Stimulated activated CD4-positive, alpha-beta T cell treated with anti-CD3 and anti-CD28 coated beads, Interleukin-12 subunit alpha, Interleukin-12 subunit beta, amount 100 ng/mL, for 24 hours (primary cell): ENCODE results near the gene CUTC.

Source experiments
- DNase-seq, 2 experiments: peaks; one replicate each; pipeline ENCODE4 v3.0.0-alpha.2; 2020; ENCODE audit warnings: low read depth in 2 of 2

Gene CUTC

DNA sequence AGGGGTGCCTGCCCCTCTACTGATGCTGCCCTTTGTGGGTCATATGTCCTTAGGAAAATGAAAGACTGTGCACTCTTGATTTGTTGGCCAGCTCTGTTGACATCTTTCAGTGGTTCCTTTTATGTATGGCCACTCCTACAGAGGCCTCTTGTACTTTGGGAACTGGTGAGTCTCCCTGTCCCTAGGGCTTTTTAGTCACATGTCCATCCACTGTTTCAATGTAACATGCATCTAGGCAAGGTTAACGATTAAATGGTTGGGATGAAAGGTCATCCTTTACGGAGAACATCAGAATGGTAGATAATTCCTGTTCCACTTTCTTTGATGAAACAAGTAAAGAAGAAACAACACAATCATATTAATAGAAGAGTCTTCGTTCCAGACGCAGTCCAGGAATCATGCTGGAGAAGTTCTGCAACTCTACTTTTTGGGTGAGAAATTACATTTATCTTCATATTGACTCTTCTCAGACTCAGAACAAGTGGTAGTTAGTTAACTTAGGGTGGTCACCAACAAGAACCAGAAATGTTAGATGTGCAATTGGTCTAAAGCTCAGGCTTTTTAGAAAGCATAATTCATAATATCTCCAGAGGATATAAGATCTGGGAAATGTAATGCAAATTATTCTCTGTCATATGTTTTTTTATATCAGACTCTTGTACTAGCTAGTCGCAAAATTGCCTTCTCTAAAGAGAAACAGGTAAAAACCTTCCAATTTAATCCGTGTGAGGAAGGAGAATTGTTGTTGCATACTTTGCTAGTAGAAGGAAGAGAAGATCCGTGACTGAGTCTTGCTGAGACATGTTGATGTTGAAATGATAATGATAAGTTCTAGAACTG is 50.6 kb downstream of the CUTC start, which contains the start of gene ABCC2:
Gene ABCC2 (plus strand): TSS at position 194 of the 840 bp plus-strand sequence. CDS start 205 bp downstream, at position 399.
- DNase-seq = no peak

DNA sequence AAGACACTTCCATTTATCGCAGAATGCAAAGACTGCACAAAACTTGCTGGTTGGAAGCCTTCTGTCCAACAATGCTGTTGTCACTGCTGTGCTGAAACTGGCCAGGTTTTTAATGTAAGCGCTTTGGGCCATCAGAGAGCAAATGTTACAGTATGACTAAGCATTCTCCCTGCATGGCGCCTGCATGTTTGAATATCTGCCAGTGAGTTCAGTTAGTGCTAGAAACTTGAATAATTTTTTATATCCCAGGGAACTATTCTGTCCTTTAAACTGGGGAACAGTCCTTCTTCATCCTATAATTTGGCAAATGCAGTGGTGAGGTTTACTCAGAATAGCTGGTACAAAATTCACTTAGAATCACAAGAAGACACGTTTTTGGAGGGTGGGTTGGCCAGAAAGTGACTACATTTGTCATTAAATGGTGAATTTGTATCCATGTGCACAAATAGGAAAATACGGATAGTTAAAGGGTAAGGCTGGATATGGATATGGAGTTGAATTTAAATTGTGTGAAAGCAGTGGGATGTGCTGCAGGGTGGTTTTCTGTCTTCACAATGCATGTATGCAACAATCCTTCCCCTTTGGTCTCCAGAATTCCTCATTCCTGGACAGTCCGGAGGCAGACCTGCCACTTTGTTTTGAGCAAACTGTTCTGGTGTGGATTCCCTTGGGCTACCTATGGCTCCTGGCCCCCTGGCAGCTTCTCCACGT is 52.1 kb downstream of the CUTC start:
- DNase-seq = no peak

DNA sequence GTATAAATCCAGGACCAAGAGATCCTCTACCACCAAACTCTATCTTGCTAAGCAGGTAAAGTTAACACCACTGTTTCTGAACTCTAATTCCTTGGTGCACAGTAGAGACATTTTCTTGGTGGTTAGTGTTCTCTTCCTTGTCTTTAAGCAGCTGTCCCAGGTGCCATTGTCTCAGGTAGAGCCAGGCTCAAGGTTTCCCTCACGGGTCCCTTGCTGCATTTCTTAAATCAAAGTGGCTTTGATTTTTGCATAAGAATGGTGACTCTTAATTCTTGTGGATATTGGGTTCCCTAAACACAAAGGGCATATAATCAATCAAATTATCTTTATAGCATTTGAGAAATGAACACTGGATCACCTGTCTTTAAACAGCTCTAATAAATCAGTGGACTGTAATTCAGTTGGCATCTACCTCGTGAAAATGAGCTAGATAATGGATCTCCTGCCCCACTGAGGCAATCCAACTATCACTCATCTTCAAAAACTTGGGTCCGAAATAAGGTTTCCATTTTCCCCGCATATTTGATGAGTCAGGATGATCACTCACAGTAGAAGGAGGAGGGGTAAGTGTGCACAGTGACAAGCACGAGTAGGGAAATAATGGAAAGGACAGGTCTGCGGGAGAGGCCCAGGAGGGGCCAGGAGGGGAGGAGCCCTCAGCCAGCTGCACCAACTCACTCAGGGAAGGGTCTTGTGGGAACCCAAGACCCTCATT is 52.9 kb downstream of the CUTC start:
- DNase-seq = no peak

DNA sequence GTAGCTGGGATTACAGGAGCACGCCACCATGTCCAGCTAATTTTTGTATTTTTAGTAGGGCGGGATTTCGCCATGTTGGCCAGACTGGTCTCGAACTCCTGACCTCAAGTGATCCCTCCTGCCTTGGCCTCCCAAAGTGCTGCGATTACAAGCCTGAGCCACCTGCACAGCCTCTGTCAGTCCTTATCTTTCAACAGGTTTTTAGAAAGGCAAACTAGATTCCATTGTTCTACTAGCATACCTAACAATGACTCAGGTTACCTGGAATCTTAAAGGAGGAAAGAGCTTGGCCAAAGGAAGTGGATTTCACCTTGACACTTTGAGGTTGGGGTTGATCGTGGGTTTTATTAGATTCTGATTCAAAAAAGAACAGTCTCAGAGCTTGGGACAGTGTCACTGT is 53.6 kb downstream of the CUTC start:
- no peak for DNase-seq

DNA sequence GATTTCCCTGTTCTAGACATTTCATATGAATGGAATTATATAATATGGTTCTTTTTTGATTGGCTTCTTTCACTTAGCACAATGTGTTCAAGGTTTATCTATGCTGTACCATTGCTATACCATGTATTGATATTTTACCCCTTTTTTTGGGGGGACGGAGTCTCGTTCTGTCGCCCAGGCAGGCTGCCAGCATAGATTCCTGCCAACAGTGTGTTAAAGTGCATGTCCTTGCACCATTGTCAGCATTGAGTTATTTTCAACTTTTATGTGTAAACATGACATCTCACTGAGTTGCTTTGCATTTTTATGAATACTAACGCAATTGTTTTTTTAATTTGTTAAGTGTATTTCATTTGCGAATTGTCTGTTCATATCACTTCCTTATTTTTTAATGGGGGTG is 55.3 kb downstream of the CUTC start:
- no peak for DNase-seq

DNA sequence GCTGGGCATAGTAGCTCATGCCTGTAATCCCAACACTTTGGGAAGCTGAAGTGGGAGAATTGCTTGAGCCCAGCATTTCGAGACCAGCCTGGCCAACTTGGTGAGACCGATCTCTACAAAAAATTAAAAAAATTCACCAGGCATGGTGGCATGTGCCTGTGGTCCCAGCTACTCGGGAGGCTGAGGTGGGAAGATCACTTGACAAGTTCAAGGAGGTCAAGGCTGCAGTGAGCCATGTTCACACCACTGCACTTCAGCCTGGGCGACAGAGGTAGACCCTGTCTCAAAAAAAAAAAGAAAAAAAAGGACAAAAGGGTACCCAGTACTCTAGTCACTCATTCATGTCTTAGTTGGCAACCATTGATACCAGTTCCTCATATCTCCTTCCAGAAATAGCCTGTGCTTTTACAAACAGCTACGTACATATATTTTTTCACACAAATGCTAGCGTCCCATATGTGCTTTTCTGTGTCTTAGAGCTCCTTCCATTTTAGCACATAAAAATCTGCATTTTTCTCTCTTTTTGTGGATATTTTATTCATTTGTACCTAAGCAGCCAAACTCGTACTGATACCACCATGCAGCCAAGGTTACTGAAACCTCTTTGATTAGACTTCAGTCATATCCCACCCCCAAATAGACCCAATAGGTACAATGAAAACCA is 55.9 kb downstream of the CUTC start:
- no peak for DNase-seq

DNA sequence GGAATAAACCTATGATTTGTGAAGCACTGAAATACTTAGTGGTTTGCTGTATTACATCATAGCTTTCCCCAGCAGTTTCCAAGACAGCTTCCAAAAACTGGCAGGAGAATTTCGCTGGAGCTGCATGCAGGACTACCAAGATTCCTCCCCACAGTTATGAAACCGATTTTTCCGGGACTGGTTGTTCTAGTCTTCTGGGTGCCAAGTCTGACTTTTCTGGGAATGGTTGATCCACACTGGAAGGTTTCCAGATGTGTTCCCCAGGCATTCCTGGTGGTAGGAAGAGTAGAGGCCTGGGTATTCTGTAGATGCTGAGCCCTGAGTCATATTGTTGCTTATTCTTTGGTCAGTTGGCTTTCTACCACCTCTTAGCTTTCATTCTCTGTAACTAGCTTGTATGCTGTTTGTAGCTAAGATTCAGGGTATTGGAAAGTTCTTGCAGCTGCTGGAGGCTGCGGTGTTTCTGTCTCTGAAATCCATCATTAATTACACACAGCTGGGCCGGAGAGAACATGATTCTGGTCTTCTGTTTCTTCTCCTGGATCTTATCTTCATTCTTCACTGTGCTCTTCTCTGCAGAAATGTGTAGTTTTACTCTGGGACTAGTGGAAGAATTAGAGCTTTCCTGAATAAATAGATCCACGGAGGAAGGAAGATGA is 56.7 kb downstream of the CUTC start:
- DNase-seq = no peak

DNA sequence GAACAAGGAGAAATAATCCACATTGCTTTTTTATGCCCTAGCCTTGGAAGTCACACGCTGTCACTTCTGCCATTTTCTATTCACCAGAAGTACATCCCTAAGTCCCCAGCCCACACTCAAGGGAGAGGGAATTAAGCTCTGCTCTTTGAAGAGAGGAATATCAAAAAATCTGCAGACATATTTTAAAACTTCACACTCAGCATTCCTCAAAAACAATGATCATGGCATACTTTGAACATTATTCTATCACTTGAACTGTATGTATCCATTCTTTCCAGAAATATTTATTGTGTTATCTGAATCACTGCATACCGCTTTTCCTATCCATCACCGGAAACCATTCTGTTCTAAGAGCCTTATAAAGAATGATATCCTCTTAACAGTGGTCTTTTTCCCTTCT is 59.8 kb downstream of the CUTC start:
- no peak for DNase-seq

DNA sequence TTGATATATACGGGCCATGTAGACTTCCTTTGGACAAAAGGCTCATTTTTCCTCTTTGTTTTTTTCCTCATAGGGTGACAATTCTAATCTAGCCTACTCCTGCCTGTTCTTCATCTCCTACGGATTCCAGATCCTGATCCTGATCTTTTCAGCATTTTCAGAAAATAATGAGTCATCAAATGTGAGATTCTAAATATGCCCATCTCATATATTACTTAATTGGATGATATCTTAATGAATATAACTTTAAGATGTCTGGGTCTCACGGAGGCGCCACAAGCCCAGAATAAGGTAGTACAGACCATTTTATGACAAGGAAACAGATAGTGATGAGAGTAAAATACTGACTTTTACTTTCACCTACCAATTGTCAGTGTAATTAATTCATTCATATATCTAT is 61.8 kb downstream of the CUTC start:
- DNase-seq = no peak

DNA sequence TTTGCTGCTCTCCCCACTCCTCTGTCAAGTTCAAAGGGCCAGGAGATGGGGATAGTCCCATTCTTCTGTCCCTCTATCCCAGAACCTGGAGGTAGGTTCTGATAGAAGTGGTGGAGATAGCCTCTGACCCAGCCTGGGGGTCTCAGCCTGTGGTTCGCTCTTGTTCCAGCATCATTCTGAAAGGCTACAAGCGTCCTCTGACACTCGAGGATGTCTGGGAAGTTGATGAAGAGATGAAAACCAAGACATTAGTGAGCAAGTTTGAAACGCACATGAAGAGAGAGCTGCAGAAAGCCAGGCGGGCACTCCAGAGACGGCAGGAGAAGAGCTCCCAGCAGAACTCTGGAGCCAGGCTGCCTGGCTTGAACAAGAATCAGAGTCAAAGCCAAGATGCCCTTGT is 64.9 kb downstream of the CUTC start:
- DNase-seq = no peak

DNA sequence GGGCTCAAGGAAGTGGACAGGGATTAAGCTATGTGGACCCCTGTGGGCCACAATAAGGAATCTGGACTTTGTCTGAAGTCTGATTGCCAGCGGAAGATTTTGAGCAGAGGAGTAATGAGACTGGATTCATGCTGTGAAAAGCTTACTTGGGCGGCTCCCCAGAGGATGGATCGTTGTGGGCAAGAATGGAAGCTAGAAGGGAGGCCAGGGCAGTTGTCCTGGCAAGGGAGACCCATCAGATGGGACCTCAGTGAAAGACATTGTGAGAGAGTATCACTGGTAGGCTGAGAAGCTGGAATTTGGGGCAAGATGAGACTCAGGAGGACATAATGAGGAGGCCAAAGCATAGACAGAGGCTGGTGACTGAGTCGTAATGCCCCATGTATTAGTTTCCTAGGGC is 66.0 kb downstream of the CUTC start:
- DNase-seq = no peak

DNA sequence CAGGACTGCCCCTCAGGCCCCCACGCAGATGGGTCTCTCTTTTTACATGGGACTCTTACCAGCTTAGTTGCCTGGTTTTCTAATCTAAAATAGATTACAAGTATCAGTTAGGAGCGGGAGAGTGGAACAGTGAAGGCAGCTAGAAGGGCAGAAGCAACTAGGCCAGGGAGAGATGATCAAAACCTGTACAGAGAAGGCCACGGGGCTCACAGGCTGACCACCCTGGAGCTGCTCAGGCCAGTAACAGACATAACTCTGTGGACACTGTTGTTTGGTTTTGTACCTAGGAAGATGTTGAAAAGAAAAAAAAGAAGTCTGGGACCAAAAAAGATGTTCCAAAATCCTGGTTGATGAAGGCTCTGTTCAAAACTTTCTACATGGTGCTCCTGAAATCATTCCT is 66.9 kb downstream of the CUTC start:
- DNase-seq = no peak

DNA sequence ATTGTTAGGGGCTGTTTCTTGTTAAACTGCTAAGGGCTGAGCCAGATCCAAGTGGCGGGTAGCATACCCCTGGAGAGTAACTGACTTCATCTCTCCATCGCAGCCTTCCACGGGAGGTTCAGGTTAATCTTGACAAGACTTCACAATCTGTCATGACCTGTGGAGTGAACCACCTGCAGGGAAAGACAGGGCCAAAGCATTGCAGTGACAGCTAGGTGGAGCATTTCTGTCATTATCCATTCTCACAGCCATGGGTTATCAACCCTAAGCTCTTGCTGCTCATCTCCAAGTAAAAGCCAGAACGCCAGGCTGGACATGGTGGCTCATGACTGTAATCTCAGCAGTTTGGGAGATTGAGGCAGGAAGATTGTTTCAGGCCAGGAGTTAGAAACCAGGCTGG is 67.6 kb downstream of the CUTC start:
- no peak for DNase-seq

DNA sequence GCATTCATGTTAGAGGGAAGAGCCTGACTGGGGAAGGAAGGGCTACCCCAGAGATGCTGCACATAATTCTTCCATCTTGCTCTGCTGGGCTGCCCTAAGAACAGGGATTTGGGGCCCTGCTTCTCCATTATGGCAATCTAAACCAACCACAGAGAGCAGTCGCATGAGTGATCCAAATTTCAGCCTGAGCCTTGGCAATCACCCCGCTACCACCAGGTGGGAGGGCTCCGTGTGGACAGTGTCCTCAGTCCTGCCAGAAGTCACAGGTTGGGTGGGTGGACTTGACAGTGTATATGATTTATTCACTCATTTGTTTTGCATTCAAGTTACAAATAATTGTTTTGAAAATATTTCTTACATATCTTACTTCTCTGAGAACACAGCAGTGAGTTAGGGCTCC is 72.4 kb downstream of the CUTC start:
- no peak for DNase-seq

DNA sequence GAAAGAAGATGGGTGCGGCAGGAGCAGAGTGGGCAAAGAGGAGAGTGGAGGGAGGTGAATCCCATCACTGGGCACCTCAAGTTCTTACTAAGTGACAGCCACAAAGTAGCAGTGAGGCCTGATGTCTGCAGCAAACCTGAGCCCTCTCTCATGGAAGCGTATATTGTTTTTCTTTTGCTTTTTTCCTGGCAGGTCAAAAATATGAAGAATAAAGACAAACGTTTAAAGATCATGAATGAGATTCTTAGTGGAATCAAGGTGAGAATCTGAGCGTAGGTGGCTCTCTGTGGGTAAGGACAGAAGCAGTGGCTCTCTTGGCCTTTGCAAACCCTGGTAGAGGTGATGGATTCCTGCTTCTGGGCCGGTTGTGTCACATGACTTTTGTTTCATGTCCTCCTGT is 73.2 kb downstream of the CUTC start:
- no peak for DNase-seq
